ENCODE data around the gene CCDC149. TPM values are rescaled to one million over a fixed set of nuclear protein-coding genes. Genes with fewer than 3 reads are reported as not detected.
"Not testable (repeated sequence)": the region's sequence is repeated elsewhere in the genome, so short reads cannot be mapped to it uniquely, and the experiment has no call there.

The CCDC149 gene
- total and polyA plus RNA-seq, 2 of the 8 experiments (the other 6 are each of a cell fraction or from before 2014, with no cell fraction given) = 2.2 to 5.6 TPM

DNA sequence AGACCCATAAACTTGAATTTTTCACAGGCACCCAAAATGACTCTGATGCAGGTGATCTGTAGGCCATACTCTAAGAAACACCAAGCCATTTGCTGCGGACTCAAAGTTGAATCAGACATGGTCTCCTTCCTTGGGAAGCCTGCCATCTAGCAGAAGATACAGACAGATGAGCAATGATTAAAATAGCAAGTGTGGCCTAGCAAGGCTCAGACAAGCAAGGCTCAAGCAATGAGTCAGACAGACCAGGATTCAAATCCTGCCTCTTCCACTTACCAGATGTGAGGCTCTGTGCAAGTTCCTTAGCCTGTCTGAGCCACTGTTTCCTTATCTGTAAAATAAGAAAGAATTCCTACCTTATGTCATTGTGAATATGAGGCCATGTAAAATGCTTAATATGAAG is 2.3 kb downstream of the CCDC149 start (continued):
- TF ChIP-seq, protein P1, sequence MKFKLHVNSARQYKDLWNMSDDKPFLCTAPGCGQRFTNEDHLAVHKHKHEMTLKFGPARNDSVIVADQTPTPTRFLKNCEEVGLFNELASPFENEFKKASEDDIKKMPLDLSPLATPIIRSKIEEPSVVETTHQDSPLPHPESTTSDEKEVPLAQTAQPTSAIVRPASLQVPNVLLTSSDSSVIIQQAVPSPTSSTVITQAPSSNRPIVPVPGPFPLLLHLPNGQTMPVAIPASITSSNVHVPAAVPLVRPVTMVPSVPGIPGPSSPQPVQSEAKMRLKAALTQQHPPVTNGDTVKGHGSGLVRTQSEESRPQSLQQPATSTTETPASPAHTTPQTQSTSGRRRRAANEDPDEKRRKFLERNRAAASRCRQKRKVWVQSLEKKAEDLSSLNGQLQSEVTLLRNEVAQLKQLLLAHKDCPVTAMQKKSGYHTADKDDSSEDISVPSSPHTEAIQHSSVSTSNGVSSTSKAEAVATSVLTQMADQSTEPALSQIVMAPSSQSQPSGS (IDR thresholded peaks at IDR 0.05; ENCODE audit: low read length) = no peak
- no peak for TF ChIP-seq SP4 (IDR thresholded peaks at IDR 0.05; ENCODE audit: low read length)

DNA sequence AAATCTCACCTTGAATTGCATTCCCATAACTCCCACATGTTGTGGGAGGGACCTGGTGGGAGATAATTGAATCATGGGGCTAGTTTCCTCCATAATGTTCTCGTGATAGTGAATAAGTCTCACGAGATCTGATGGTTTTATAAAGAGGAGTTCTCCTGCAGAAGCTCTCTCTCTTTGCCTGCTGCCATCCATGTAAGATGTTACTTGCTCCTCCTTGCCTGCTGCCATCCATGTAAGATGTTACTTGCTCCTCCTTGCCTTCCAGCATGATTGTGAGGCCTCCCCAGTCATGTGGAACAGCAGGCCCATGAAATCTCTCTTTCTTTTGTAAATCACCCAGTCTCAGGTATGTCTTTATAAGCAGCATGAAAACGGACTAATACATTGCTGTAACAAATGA is 3.2 kb downstream of the CCDC149 start:
- not testable (repeated sequence) for H4K20me1 ChIP-seq (replicated peaks in 1 of 2; ENCODE audit: control insufficient read depth in 1 of 2, insufficient read depth in 2 of 2, low read length in 2 of 2); H3K23me2 ChIP-seq (ENCODE audit: low read depth, low read length); H3K4ac ChIP-seq (replicated peaks; ENCODE audit: insufficient read length, low read depth, low read length); H2BK5ac ChIP-seq (ENCODE audit: low read depth, low read length); H4K5ac ChIP-seq (ENCODE audit: insufficient read length, low read depth, low read length); H2AFZ ChIP-seq (ENCODE audit: low read length); H3K23ac ChIP-seq (ENCODE audit: insufficient read length); H3K4me2 ChIP-seq (ENCODE audit: insufficient read depth in 1 of 2, low read depth in 2 of 2, low read length in 2 of 2); H3K79me1 ChIP-seq (ENCODE audit: low read depth, low read length); H2BK12ac ChIP-seq (ENCODE audit: low read depth, low read length); DNase-seq (ENCODE audit: low read depth in 1 of 2, low spot score in 2 of 2); H2BK15ac ChIP-seq (ENCODE audit: low read length); H4K91ac ChIP-seq (replicated peaks; ENCODE audit: insufficient read length, low read length); H3K4me3 ChIP-seq (ENCODE audit: extremely low read depth in 1 of 4, insufficient read depth in 2 of 4, low read depth in 3 of 4, low read length in 4 of 4); H3K14ac ChIP-seq (ENCODE audit: insufficient read length); H2BK20ac ChIP-seq (ENCODE audit: low read length); FAIRE-seq; H3K27ac ChIP-seq (ENCODE audit: low read depth, low read length); H3K79me2 ChIP-seq (ENCODE audit: control insufficient read depth in 1 of 2, insufficient read depth in 2 of 2, low read length in 2 of 2); H4K8ac ChIP-seq (ENCODE audit: extremely low read depth, insufficient read depth, low read length); H3K9ac ChIP-seq (replicated peaks in 1 of 4; ENCODE audit: extremely low read depth in 1 of 4, low read depth in 3 of 4, low read length in 3 of 4); H3K18ac ChIP-seq (ENCODE audit: extremely low read depth, low read length); H2BK120ac ChIP-seq (replicated peaks; ENCODE audit: low read depth, low read length); H2AK5ac ChIP-seq (ENCODE audit: low read depth, low read length); H3K4me1 ChIP-seq (replicated peaks in 1 of 4; ENCODE audit: control insufficient read depth in 3 of 4, insufficient read depth in 4 of 4, low read length in 3 of 4); H3K56ac ChIP-seq (replicated peaks; ENCODE audit: insufficient read length, low read depth, low read length)
- WGBS, 2 experiments (ENCODE audit: extremely low coverage in 1 of 2, insufficient coverage in 1 of 2, insufficient read length in 1 of 2, insufficient replicate concordance in 2 of 2, low coverage in 1 of 2, low lambda C conversion rate in 2 of 2, missing lambda C conversion rate in 1 of 2) = 93% methylated on average over 3 of the region's 3 CpGs; no CpG with 5 or more reads in 1 of the 2 experiments
- ChIA-PET POLR2A (ENCODE audit: partially characterized antibody) (interaction anchor here (0.9 to 1.2 kb wide), 2 partner anchors 12 to 114 kb away, joined by 3 read pairs; partner anchors contain the start of gene SOD3), CTCF (ENCODE audit: partially characterized antibody) (interaction anchor here (0.6 kb wide), 1 partner anchor 581 kb away, joined by 3 read pairs; no protein-coding TSS in a partner anchor)
- peaks cover 0 to 17% (median 6%) of the 10 kb centered on the region in 4 experiments; a peak in 5 of 7 replicates for H3K27me3 ChIP-seq (replicated peaks in 1 of 4; ENCODE audit: control insufficient read depth in 3 of 4, extremely low read depth in 1 of 4, insufficient read depth in 3 of 4, low read length in 3 of 4)
- H3K36me3 ChIP-seq (ENCODE audit: control insufficient read depth in 2 of 4, insufficient read depth in 4 of 4, low read length in 3 of 4) = peaks cover 3 to 23% (median 13%) of the 10 kb centered on the region in 4 experiments; a peak in 5 of 8 replicates
- peaks cover 13 to 18% of the 10 kb centered on the region in 2 experiments; a peak in 3 of 4 replicates for H3K9me3 ChIP-seq (ENCODE audit: insufficient read depth in 2 of 2, low read depth in 1 of 2, low read length in 1 of 2)
